ENCODE results near the gene ARHGAP25. TPM values are rescaled to one million over a fixed set of nuclear protein-coding genes. Genes with fewer than 3 reads are reported as not detected.

The ARHGAP25 gene
- total and polyA plus RNA-seq, 2 experiments from 2014 or later: 1.9 to 2.0 TPM

- no peak overlapping the region for H3K4me2 ChIP-seq
- peaks cover 10% of the 10 kb centered on the region; the same call in 1 of the 2 replicates for H3K9me2 ChIP-seq (ENCODE audit: insufficient read depth)
- no peaks in the 10 kb centered on the region for H3K36me3 ChIP-seq (ENCODE audit: insufficient read depth)
- H3F3A ChIP-seq (replicated peaks; ENCODE audit: low read depth): no peaks in the 10 kb centered on the region
- no peak overlapping the region for H3K27ac Mint-ChIP-seq
- H3K4me3 ChIP-seq: no peak overlapping the region
- H3K27ac ChIP-seq (ENCODE audit: low read depth): no peak overlapping the region
- H3K4me3 Mint-ChIP-seq: no peak overlapping the region
- H2AFZ ChIP-seq: no peak overlapping the region
- no peaks in the 10 kb centered on the region for H3K9me3 Mint-ChIP-seq
- H3K36me3 Mint-ChIP-seq (ENCODE audit: low read depth): peaks cover 4% of the 10 kb centered on the region; the same call in 1 of the 3 replicates
- H3K79me2 ChIP-seq (replicated peaks; ENCODE audit: insufficient read depth): no peaks in the 10 kb centered on the region
- H3K27me3 ChIP-seq (ENCODE audit: insufficient read depth): no peaks in the 10 kb centered on the region
- peaks cover 18% of the 10 kb centered on the region for H3K4me1 ChIP-seq (ENCODE audit: insufficient read depth)
- TF ChIP-seq STAT1 (IDR thresholded peaks at IDR 0.05; ENCODE audit: unreplicated experiment) (no peak), REST (IDR thresholded peaks at IDR 0.05; ENCODE audit: unreplicated experiment) (no peak), NANOG (IDR thresholded peaks at IDR 0.05; ENCODE audit: borderline replicate concordance) (no peak), ZNF331 (CRISPR knock-in tag; IDR thresholded peaks at IDR 0.05; ENCODE audit: low read depth) (no peak), ZNF462 (CRISPR knock-in tag; IDR thresholded peaks at IDR 0.05) (no peak), EZH2 (IDR thresholded peaks at IDR 0.05; ENCODE audit: low read depth, unreplicated experiment) (no peak), CREB1 (CRISPR knock-in tag; IDR thresholded peaks at IDR 0.05; ENCODE audit: low read depth) (no peak), EZH2phosphoT487 (IDR thresholded peaks at IDR 0.05; ENCODE audit: unreplicated experiment) (no peak), CTCF (conservative IDR thresholded peaks at IDR 0.05; ENCODE audit: low read depth in 2 of 2) (no peak)
- H4K20me1 ChIP-seq (replicated peaks; ENCODE audit: insufficient read depth): no peaks in the 10 kb centered on the region
- ATAC-seq (no peak), DNase-seq (ENCODE audit: low spot score) (no peak)
- peaks cover 8% of the 10 kb centered on the region for H3K27me3 Mint-ChIP-seq (ENCODE audit: insufficient read depth, low read depth, poor library complexity)
- H3K4me1 Mint-ChIP-seq: peaks cover 21% of the 10 kb centered on the region
Observed at GRCh38 chr2:68747413-68747812, 12.8 kb downstream of the ARHGAP25 start.
